G401.6 (cell line): Measurements from ENCODE around the gene PTPRN2.
"Not testable (repeated sequence)": the region's sequence is repeated elsewhere in the genome, so short reads cannot be mapped to it uniquely, and the experiment has no call there.

Experiments
- FAIRE-seq: peaks from 2 replicates; lab custom pipeline; 2012; peaks lifted over from hg19 to GRCh38; lab: Jason Lieb, UNC

Gene PTPRN2

DNA sequence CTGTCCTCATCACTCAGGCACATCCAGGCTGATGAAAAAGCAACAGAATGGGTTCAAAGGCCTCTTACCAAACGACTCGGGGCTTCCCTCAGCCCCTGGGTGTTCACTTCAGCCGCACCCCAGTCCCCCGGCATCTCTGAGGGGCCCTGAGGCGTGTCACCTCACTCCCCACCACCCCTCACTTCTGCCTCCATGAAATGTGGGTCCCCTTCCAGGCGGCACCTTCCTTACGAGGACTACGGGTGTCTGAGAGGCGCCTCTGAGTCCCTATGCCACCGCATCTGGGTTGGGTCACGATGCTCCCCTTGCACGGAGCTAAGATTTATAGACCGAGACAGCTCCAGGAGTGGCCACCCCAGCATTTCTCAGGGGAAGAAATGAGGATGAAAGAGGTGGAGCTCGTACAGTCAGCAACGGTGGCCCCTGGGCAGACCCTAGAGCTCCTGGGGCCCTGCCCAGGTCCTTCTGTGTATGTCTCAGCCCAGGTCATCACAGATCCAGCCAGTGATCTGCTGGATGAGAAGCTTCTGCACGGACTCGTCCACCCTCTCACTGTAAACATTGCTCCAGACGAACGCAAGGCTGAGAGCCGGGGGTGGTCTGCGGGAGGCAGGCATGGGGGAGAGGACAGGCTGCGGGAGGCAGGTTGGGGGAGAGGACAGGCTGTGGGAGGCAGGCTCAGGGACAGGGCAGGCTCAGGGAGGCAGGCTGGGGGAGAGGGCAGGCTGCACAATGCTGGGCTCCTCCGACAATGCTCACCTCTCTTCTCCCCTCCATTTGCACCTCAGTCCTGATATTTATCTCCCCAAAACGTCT lies 842.6 kb downstream of the PTPRN2 start:
- FAIRE-seq = no peak

DNA sequence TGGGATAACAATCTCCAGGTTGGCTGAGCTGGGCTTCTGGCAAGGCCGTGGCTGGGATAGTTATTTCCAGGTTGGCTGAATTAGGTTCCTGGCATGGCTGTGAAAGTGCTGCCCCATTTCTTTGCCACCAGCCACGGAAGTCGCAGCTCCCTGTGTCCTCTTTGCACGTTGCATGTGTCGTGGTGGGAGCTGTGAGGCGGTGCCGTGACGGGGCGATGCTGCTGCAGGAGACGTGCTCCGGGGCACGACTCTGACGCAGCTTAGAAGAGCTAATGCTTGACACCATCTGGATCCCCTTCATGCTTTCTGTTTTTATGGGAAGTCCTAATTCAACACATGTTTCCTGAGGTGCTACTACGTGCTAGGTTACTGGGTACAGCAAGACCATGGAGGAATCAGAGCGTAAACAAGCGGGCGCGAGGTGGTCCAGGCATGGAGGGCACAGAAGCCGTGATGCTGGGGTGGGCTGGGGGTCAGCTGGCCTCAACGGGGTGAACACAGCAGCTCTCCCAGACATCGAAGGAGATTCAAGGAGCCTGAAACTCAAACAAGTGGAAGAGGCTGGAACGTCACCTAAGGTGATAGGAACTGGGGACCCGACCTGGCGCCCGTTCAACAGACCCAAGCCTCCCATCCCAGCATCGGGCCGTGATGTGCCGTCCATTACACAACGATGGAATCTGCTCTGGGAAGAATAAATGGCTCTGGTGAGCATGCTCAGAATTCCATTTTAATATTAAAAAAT lies 843.7 kb downstream of the PTPRN2 start:
- no peak for FAIRE-seq

DNA sequence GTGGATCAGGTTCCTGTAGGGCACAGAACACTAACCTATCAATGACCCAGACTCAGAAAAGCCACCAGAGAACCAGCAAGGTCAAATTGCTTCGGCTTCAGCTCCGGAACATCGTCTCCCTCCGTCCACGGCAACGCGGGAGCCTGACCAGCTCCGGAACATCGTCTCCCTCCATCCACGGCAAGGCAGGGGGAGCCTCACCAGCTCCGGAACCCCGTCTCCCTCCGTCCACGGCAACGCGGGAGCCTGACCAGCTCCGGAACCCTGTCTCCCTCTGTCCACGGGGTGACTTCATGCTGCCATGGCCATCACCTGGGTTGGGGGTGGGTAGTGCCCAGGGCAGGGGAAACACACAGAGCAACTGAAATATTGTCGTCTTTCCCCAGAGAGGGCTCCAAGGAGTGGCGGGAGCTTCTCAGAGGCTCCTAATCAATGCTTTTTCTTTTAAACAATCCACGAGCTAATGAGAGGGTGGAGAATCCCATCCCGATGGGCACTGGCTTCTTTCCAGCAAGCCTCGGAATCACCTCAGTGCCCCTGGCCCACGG lies 847.3 kb downstream of the PTPRN2 start:
- no peak for FAIRE-seq

DNA sequence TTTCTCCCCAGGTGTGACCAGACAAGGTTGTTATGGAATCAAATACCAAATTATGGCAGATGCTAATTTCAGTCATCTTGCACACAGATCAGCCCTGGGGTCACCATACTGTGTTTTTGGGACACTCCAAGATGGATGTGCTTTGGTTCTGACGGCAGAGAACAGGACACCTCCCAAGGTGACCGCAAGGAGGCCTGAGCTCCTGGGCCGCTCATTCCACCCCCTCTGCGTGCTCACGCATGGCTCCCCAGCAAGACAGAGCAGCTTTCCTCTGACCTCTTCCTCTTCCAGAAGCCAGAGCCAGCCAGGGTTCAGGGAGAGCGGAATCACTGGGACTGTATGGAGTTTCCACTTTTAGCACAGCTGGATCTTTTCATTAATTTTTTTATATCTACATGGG lies 848.0 kb downstream of the PTPRN2 start:
- no peak for FAIRE-seq

DNA sequence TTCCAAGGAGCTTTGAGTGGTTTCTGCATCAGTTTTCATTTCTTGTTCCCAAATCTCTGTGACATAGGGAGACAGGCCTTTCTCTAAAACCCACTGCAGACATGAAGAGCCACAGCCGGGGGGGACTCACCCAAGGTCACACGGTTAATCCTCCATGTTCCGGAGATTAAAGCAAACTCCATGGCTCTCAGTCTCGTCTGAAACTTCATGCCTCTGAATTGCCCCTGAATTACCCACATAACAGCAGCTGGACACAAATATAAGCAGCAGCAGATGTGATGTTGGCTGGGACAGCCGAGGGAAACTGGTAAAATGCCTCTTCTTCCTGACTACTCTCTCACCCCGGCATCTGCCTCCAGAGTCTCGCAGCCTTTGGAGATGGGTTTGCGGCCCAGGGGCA lies 848.6 kb downstream of the PTPRN2 start:
- no peak for FAIRE-seq

DNA sequence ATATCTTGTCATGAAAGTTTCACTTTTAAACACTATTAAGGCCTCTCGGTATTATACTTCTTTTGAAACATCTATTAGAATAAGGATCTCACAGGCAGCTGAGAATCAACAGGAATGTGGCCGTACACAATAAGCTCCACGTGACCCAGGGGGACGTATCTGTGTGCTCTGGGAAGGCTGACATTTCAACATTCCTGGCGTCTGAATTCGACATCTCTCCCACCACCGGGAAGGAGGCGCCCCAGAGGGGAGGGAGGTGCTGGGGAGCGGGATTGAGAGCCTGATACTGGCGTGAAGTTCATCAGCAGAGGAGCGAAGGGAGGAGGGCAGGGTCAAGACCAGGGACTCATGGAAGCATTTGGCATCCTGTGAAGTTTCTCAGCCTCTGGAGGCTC lies 849.6 kb downstream of the PTPRN2 start:
- no peak for FAIRE-seq

DNA sequence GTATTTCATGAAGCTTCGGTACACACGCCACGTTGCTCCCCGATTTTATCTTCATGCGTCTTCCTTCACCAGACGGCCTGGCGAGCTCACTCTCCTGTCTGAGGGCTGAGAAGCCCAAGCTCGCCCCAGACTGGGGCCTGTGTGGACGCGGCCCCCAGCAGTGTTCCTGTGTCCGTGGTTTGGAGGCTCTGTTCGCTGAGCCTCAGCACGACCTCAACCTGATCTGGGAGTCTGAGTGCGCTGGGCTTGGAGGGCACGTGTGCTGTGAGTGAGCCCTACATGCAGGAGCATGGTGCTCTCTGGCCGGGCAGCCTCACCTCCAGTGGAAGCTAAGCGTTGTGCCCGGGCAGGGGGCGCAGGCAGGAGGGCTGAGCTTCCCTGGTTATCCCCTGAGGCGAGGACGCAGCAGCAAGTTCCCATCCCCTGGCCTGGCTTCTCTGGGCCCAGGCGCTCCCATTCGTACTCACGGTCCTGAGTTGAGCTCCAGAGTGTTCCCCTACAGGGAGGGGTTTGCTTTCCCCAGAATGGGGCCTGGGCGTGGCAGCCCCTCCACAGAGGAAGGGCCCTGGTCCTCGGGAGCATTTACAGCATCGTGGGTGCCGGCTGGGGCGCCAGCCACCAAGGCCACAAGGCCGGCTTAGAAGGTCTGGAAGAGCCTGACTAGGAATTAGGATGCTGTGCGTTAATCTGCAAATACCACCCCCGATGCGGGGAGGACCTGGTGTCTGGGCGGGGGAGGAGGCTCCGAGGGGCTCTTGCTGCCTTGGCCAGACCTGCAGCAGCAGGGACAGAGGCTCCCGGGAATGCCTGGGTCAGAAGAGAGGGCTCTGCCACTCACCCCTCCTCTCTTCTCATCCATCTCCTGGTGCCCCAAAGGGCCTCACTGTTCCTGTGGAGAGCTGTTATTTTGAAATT lies 850.2 kb downstream of the PTPRN2 start:
- FAIRE-seq = no peak

DNA sequence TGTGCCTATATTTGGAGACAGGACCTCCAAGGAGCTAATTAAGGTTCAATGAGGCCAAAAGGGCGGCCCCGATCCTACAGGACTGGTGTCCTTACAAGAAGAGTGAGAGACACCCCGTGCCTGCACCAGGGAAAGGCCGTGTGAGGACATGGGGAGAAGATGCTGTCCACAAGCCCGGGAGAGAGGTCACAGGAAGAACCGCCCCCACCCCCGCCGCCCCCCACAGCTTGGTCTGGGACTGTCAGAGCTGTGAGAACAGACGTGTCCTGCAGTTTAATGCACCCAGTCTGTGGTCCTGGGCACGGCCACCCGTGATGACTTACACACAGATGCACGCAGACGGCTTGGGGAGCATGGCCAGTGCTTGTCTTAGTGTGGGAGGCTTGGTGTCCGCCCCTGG lies 851.3 kb downstream of the PTPRN2 start:
- FAIRE-seq = no peak

DNA sequence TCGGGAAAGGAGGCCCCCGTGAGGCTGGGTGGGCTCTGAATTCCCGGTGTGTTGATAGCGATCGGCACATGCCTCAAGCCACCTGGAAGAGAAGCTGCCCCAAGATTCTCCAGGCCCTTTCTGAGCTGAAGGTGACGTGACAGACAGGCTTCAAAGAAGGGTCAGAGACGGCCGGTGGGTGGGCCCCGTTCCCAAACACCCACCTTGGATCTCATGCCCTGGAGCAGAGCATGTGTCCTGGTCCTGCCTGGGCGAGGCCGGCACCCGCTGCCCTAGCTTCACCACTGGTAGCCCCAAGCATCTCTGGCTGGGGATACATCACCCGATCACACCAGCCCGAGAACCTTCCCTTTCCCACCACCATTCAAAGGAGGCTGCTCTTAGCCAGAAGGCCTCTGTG lies 851.8 kb downstream of the PTPRN2 start:
- FAIRE-seq = no peak

DNA sequence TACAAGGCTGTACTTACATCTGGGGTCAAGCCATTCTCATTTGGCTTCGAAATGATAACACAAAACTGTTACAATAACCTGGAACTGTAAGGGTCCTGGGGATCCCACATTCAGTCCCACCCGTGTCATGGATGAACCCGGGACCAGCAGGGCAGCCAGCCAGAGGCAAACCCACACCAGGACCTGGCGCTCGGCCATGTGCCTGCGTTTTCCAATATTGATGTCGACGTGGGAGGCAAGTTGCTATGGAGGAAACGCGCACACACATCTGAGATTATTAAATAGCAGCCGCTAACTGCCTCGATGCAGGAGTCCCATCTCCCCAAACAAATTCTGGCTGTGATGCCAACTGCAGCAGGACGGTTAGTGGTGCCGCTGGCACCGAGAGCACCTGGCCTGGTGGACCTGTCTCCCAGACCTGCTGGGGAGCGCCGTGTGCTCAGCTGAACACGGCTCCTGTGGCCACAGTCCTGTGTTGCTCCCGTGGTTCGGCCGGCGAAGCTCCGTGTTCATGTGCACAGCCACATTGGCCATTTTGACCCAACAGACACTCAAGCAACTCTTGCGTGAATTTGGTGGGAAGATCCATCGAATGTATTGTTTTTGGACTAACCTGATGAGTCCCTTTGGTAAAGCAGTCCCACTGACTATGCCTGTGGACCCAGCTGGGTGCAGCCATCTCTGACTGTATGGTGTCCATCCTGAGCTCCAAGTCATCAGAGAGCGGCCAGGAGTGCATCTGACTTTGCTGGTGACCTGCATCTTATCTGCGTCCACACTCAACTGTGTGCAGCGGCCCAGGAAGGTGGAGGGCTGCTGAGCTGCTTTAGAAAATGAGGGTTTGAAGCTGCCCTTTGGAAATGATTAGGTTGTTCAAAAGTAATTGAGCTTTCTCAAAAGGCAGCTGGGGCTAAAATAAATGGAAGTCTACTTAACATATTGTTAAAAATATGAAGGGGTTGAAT lies 852.7 kb downstream of the PTPRN2 start:
- no peak for FAIRE-seq

DNA sequence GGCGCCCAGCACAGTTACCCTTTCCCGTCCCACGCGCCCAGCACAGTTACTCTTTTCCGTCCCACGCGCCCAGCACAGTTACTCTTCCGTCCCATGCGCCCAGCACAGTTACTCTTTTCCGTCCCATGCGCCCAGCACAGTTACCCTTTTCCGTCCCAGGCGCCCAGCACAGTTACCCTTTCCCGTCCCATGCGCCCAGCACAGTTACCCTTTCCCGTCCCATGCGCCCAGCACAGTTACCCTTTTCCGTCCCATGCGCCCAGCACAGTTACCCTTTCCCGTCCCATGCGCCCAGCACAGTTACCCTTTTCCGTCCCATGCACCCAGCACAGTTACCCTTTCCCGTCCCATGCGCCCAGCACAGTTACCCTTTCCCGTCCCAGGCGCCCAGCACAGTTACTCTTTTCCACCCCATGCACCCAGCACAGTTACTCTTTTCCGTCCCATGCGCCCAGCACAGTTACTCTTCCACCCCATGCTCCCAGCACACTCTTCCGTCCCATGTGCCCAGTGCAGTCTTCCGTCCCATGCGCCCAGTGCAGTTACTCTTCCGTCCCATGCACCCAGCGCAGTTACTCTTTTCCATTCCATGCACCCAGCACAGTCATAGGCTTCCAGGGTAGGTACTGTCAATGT lies 853.7 kb downstream of the PTPRN2 start:
- not testable (repeated sequence) for FAIRE-seq

DNA sequence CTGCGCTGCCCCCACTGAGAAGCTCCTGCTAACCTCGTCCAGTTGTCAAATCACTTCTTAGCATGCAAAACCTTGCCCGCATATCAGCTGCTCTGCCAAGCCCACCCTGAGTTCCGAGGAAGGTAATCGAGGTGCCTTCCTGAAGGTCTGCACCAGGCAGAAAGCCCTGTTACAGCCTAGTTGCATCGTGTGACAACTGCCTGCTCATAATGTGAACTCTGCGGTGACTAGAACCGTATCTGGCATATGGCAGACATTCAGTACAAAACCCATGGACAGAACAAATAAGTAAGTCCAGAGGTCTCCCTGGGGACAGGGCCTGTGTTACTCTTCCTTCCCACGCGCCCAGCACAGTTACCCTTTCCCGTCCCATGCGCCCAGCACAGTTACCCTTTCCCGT lies 856.5 kb downstream of the PTPRN2 start:
- no peak for FAIRE-seq

DNA sequence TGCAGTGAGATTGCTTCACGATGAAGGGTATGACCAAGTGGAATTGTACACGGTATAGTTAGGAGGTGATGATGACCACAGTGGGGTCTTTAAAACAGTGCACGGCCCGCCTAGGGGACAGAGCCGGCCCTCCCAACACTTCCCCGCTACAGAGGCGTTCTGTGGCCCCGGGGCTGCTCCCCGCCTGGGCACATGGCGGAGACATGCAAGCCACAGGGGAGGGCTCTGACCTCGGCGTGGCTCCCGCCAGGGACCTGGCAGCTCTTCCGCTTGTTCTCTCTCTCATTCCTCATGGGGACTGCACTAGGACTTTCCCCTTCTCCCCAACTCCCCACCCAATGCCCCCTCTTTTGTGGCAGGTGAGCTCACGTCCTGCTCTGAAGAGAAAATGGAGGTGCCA lies 857.0 kb downstream of the PTPRN2 start:
- no peak for FAIRE-seq

DNA sequence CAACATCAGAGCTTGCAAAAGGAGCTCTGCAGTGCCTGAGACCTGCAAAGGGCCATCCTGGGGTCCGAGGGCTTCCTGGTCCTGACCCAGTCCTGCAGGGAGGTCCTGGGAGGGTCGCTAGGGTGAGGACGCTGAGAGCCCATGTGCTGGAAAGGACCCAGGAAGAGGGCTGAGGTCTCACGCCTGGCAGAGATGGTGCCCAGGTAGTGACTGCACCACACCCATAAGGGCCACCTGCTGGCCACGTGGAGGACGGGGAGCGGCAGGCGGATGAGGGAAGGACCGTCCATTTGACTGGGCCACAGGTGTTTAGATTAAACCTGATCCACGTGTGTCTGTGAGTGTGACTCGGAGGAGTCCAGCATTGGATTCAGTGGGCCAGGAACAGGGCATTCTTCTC lies 858.1 kb downstream of the PTPRN2 start:
- FAIRE-seq = no peak

DNA sequence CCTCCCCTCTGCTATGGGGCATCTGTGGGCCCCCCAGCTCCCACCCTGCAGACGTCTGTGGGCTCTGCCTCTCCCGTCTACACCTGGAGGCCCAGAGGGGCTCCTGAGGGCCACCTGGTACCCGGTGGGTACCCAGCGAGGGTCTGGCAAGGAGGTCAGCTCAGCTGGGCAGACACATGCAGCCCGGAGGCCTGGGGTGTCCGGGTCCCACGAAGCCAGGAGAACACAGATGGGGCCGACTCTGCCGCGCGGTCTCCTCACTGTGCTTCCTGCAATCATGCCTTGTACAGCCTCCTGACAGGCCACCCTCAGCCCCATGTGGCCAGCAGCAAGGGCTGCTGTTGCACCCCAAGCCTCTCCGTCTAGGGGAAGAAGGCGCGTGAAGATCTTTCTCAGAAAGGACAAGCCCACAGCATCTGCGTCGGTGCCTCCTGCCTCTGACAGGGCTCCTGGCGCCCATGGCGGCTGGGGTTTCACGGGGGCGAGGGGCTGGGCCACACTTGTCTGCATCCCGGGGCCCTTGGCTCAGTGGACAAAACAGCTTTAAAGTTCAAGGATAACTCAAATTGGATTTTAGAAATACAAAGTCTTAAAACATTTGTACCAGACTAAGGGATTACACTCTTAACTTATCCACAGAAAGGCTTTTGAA lies 859.5 kb downstream of the PTPRN2 start:
- no peak for FAIRE-seq

DNA sequence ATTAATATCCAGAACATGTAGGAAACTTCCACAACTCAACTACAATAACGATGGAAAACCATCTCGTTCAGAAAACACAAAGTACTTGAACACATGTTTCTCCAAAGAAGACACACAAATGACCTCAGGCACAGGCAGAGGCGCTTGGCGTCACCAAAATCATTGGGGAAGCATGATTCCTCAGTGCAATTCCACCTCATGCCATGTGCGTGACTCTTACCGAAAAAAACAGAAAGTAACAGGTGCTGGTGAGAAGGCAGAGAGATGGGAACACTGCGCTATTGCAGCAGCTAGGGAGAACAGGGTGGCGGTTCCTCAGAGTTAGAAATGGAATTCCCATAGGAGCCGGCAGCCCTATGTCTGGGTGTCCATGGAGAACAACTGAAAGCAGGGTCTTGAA lies 860.9 kb downstream of the PTPRN2 start:
- no peak for FAIRE-seq

DNA sequence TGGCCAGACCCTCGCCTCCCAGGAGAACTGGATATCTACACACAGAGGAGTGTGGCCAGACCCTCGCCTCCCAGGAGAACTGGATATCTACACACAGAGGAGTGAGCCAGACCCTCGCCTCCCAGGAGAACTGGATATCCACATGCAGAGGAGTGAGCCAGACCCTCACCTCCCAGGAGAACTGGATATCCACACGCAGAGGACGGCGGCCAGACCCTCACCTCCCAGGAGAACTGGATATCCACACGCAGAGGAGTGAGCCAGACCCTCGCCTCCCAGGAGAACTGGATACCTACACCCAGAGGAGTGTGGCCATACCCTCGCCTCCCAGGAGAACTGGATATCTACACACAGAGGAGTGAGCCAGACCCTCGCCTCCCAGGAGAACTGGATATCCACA lies 862.3 kb downstream of the PTPRN2 start:
- FAIRE-seq = not testable (repeated sequence)

DNA sequence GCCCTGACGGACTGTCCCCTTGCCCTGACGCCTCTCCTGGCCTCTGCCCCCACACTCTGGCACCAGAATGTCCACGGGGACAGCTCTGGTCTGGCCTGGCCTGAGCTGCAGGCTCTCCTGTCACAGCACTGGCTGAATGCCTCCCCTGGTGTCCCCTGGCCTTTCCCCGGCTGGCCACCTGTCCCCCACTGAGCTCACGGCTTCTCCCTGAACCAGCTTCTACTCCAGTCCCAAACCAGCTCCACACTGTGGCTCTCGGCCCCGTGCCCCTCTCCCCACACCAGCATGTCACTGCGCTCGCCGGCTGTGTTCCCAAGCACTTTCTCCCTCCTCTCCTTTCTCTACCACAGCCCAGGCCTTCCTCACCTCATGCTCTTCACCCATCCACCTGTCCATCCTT lies 864.4 kb downstream of the PTPRN2 start:
- no peak for FAIRE-seq

DNA sequence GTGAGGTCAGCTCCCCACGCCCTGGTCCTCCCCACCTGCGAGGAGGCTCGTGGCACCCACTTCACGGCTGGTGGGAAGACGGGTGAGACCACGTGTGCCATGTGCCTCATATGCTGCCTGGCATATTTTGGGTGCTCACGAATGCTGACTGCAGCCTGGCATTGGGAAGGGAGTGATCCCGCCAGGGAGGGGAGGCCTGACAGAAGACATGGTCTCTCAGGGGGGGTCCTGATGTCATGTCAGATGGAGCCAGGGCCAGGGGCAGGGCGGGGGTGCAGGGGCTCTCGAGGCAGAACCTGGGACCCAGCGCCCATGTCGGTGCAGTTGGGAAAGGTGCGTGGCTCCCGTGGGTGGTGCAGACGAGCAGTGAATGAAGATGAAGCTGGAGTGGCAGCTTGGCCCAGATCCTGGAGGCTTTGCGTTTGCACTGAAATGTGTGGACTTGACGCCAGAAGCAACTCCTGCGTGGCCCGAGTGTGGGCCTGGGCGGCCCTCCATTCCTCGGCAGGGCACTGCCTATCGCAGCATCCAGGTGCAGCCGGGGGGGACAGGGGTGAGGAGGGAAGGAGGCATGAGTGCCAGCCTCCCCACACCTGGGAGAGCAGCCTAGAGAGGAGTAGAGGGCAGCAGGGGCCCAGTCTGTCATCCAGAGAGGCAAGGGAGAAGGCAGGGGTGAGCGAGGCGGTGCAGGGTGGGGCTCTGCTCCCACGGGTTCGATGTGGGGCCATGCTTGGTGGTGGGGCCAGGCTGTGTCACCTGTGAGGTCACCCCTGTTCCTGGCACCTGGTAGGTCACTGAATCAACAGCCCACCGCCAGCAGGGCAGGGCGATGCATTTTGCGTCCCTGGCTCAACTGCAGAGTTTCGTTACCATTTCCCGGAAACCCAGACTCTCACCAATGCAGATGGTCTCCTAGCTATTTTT lies 865.2 kb downstream of the PTPRN2 start:
- FAIRE-seq = no peak
